Kidney (tissue), 14 donors: ENCODE data around the gene OR4K5. TPM values are rescaled to one million over a fixed set of nuclear protein-coding genes. Genes with fewer than 3 reads are reported as not detected.

Experiments
- DNase-seq, 5 donors: peaks; one replicate each; pipeline ENCODE4 v3.0.0-alpha.2; 2013 to 2020
- FAIRE-seq: peaks from 2 replicates; lab custom pipeline; 2012; peaks lifted over from hg19 to GRCh38; lab: Jason Lieb, UNC
- H3K27ac ChIP-seq, 2 donors: one replicate each; pipeline ENCODE4 v1.7.0; 2013; ENCODE audit warnings: low read depth in 2 of 2, low read length in 2 of 2, inconsistent platforms in 1 of 2
- H3K27me3 ChIP-seq: one replicate; pipeline ENCODE4 v1.7.1; 2013; ENCODE audit warnings: low read length, inconsistent platforms; ENCODE audit not compliant: control insufficient read depth, insufficient read depth
- H3K36me3 ChIP-seq, 3 donors: one replicate each; pipeline versions ENCODE4 v1.7.0 to v1.7.1; 2013; ENCODE audit warnings: low read length in 3 of 3, control low read depth in 1 of 3, inconsistent platforms in 1 of 3; ENCODE audit not compliant: insufficient read depth in 3 of 3, control insufficient read depth in 2 of 3
- H3K4me1 ChIP-seq, 3 donors: one replicate each; pipeline versions ENCODE4 v1.7.0 to v1.7.1; 2013; ENCODE audit warnings: low read length in 3 of 3, inconsistent platforms in 1 of 3, low read depth in 1 of 3; ENCODE audit not compliant: control insufficient read depth in 2 of 3, insufficient read depth in 2 of 3
- H3K4me3 ChIP-seq, 3 donors: one replicate each; pipeline versions ENCODE4 v1.7.0 to v1.8.1; 2013; ENCODE audit warnings: low read length in 3 of 3, control low read depth in 1 of 3, inconsistent platforms in 1 of 3
- H3K9ac ChIP-seq, 3 donors: one replicate each; pipeline versions ENCODE4 v1.7.0 to v1.7.1; 2013; ENCODE audit warnings: low read length in 3 of 3, control low read depth in 1 of 3, inconsistent platforms in 1 of 3
- H3K9me3 ChIP-seq, 3 donors: one replicate each; pipeline versions ENCODE4 v1.7.0 to v1.7.1; 2013; ENCODE audit warnings: low read length in 3 of 3, control low read depth in 1 of 3, inconsistent platforms in 1 of 3; ENCODE audit not compliant: control insufficient read depth in 2 of 3, insufficient read depth in 1 of 3
- CTCF ChIP-seq: IDR thresholded peaks from 3 replicates; pipeline ENCODE4 v1.5.1; 2012; ENCODE audit warnings: mild to moderate bottlenecking, moderate library complexity, borderline replicate concordance; ENCODE audit not compliant: insufficient read depth; ENCODE audit errors: extremely low read depth
- intact Hi-C: fragments of 100-400 bp; cut with DNase I; formaldehyde crosslinking; loops from one replicate; pipeline ENCODE4 v1.11.1; 2022
- polyA plus RNA-seq: library from polyadenylated mRNA; stranded (reverse); fragments of 350-450 nt; fragmentation: Illumina TruSeq; extraction: RNeasy Lipid Tissue Mini Kit (QIAGEN cat#74804); gene quantifications from one replicate; pipeline ENCODE4 v1.2.3, GENCODE V29; 2014; ENCODE audit warnings: low read depth, low replicate concordance; ENCODE audit not compliant: insufficient read depth
- total RNA-seq: library from RNA; stranded (reverse); fragmentation: NEBNext Ultra II Directional; extraction: Animal tissue kit (Norgen Biotek cat#: 25700); gene quantifications from one replicate; pipeline ENCODE4 v1.2.1, GENCODE V29; 2021
- donor health status: control.
- donor health status: control.
- donor health status: control.
- donor health status: control.
- donor health status: control.
- donor health status: DM: yes; HTN: yes; CAD: no.
- donor health status: Normal renal cell carcinoma (clear cell type).

OR4K5 gene
- total and polyA plus RNA-seq, 2 donors from 2014 or later, result not detected

- Histone ChIP-seq H3K27ac (no peak overlapping the region), H3K9ac (no peak overlapping the region), H3K4me1 (no peaks in the 10 kb centered on the region), H3K27me3 (no peaks in the 10 kb centered on the region), H3K9me3 (peaks cover 0 to 7% (median 0%) of the 10 kb centered on the region in 3 donors), H3K4me3 (no peak overlapping the region), H3K36me3 (no peaks in the 10 kb centered on the region)
- DNase-seq, result no peak
- TF ChIP-seq CTCF, result peak; percentile 22
- peak; percentile 93 for FAIRE-seq
- intact Hi-C loops, result no loop called here
Observed at GRCh38 chr14:19878029-19878642, 42.3 kb upstream of the OR4K5 start.

DNA sequence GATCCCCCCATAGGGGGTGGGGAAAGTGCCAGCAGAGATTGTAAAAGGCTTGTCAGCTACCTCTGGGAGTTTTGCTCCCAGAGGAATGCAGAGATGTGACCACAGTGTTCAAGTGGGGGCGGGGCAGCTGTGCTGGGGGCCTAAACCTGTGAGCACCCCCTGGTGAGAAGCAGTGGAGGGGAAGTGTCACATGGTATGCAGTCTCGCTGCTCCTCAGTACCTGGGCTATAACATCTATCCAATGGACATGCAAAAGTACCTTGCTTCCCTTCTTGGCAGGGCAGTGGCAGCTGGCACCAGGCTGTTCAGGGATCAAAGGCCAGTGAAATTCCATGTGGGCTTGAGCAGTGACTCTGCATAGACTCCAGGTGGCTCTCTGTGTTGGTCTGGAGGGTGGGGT lies 25.1 kb upstream of the OR4K5 start:
- DNase-seq (no peak), FAIRE-seq (no peak)
- no peak overlapping the region for H3K27ac ChIP-seq
- no peaks in the 10 kb centered on the region for H3K36me3 ChIP-seq
- no peaks in the 10 kb centered on the region for H3K4me1 ChIP-seq
- peaks cover 3 to 49% (median 6%) of the 10 kb centered on the region in 3 donors for H3K9me3 ChIP-seq
- H3K27me3 ChIP-seq, result no peaks in the 10 kb centered on the region
- H3K9ac ChIP-seq, result no peak overlapping the region
- intact Hi-C loops, result no loop called here
- TF ChIP-seq CTCF, result no peak
- H3K4me3 ChIP-seq, result no peak overlapping the region

DNA sequence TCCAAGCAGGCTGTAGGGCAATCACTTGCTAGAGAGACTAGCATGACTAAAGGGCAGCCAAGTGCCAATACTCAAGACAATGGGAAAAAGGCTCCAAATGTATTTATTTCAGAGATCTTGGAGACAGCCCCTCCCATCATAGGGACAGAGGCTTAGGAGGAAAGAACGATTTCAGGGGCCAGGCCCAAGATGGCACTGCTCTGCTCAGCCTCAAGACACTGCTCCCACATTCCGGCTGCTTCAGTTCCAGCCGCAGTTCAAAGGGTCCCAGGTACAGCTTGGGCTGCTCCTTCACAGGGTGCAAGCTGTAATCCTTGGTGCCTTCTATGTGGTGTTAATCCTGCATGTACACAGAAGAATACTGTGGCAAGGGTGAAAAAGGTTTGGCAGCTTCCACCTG lies 19.4 kb upstream of the OR4K5 start:
- intact Hi-C loops, result no loop called here
- Histone ChIP-seq H3K9ac (no peak overlapping the region), H3K27ac (no peak overlapping the region), H3K4me1 (no peaks in the 10 kb centered on the region), H3K4me3 (no peak overlapping the region), H3K36me3 (no peaks in the 10 kb centered on the region), H3K27me3 (no peaks in the 10 kb centered on the region), H3K9me3 (peaks cover 3 to 13% (median 6%) of the 10 kb centered on the region in 3 donors)
- FAIRE-seq, result no peak
- TF ChIP-seq CTCF, result no peak
- no peak for DNase-seq

GRCh38 chr14:19902409-19902808 lies 18.0 kb upstream of the OR4K5 start:
- no peak for DNase-seq
- intact Hi-C loops, result no loop called here
- no peak overlapping the region for H3K9ac ChIP-seq
- H3K27ac ChIP-seq, result no peak overlapping the region
- H3K27me3 ChIP-seq, result no peaks in the 10 kb centered on the region
- H3K4me1 ChIP-seq, result no peaks in the 10 kb centered on the region
- no peaks in the 10 kb centered on the region for H3K36me3 ChIP-seq
- FAIRE-seq, result no peak
- no peak overlapping the region for H3K4me3 ChIP-seq
- TF ChIP-seq CTCF, result no peak
- H3K9me3 ChIP-seq, result peaks cover 3 to 5% (median 4%) of the 10 kb centered on the region in 3 donors
